Adipose tissue (tissue), 3 donors: ENCODE results near the gene ITGB7. TPM values are rescaled to one million over a fixed set of nuclear protein-coding genes. Genes with fewer than 3 reads are reported as not detected.

Experiments
- polyA plus RNA-seq, 3 donors: library from polyadenylated mRNA; stranded (reverse); fragments of 200-250 nt; gene quantifications; one replicate each; pipeline ENCODE4 v1.2.3, GENCODE V29; 2013
- donor health status: healthy with polysubstance abuse.
- donor health status: Bipolar disorder and iron deficiency.
- donor health status: healthy.

Gene ITGB7
- polyA plus RNA-seq, 3 donors, result 1.9 to 3.0 (median 2.3) TPM

Other genes starting within 250 kb of the ITGB7 start
- 100 to 1,000 TPM; 216 to 308 (median 253) TPM for gene EIF4B, start 200.8 kb downstream of the ITGB7 start, polyA plus RNA-seq
- 100 to 1,000 TPM in 2 of 3 donors, 10 to 100 TPM in 1; 53.4 to 562 (median 225) TPM for gene TNS2, start 157.2 kb downstream of the ITGB7 start, polyA plus RNA-seq
- gene SPRYD3, start 127.9 kb downstream of the ITGB7 start, polyA plus RNA-seq, result 10 to 100 TPM; 26.9 to 66.7 (median 29.8) TPM
- 100 to 1,000 TPM in 1 of 3 donors, 10 to 100 TPM in 2; 21.8 to 437 (median 83.9) TPM for gene IGFBP6, start 109.6 kb downstream of the ITGB7 start, polyA plus RNA-seq
- under 1 TPM in 2 of 3 donors, not detected in 1; 0.08 to 0.09 TPM for gene SOAT2, start 103.8 kb downstream of the ITGB7 start, polyA plus RNA-seq
- gene ZNF740, start 26.5 kb downstream of the ITGB7 start, polyA plus RNA-seq, result 1 to 10 TPM; 6.3 to 9.2 (median 9.1) TPM
- gene CSAD, start 26.3 kb downstream of the ITGB7 start, polyA plus RNA-seq, result 100 to 1,000 TPM in 1 of 3 donors, 10 to 100 TPM in 2; 36.3 to 167 (median 91.0) TPM
- gene RARG, start 25.0 kb upstream of the ITGB7 start, polyA plus RNA-seq, result 10 to 100 TPM in 1 of 3 donors, 1 to 10 TPM in 2; 4.5 to 31.0 (median 9.4) TPM
- gene ESPL1, start 61.0 kb upstream of the ITGB7 start, polyA plus RNA-seq, result under 1 TPM; 0.08 to 0.55 (median 0.45) TPM
- 1,000 to 10,000 TPM in 1 of 3 donors, 100 to 1,000 TPM in 2; 478 to 1,510 (median 796) TPM for gene PFDN5, start 88.3 kb upstream of the ITGB7 start, polyA plus RNA-seq
- 10 to 100 TPM; 56.1 to 77.2 (median 56.9) TPM for gene MYG1, start 92.4 kb upstream of the ITGB7 start, polyA plus RNA-seq
- 10 to 100 TPM; 29.4 to 34.1 (median 33.6) TPM for gene AAAS, start 114.4 kb upstream of the ITGB7 start, polyA plus RNA-seq
- not detected for gene SP7, start 129.1 kb upstream of the ITGB7 start, polyA plus RNA-seq
- gene SP1, start 172.9 kb upstream of the ITGB7 start, polyA plus RNA-seq, result 10 to 100 TPM; 13.5 to 24.2 (median 14.6) TPM
- 1 to 10 TPM in 1 of 3 donors, under 1 TPM in 2; 0.10 to 1.6 (median 0.67) TPM for gene AMHR2, start 216.6 kb upstream of the ITGB7 start, polyA plus RNA-seq
- gene PRR13, start 234.5 kb upstream of the ITGB7 start, polyA plus RNA-seq, result 100 to 1,000 TPM in 2 of 3 donors, 10 to 100 TPM in 1; 82.1 to 179 (median 162) TPM
- 100 to 1,000 TPM; 428 to 505 (median 439) TPM for gene PCBP2, start 244.9 kb upstream of the ITGB7 start, polyA plus RNA-seq